Endothelial cell (in vitro differentiated cells): ENCODE results near the gene INAFM2. TPM values are rescaled to one million over a fixed set of nuclear protein-coding genes. Genes with fewer than 3 reads are reported as not detected.

Experiments
- DNase-seq: peaks from one replicate; pipeline ENCODE4 v3.0.0; 2021; ENCODE audit warnings: low spot score
- H3K27ac Mint-ChIP-seq: one replicate; pipeline ENCODE4 v1.8.0; 2021; ENCODE audit warnings: mixed read lengths, inconsistent platforms; ENCODE audit not compliant: unreplicated experiment
- H3K27me3 Mint-ChIP-seq: one replicate; pipeline ENCODE4 v1.8.0; 2021; ENCODE audit warnings: mild to moderate bottlenecking, moderate library complexity, mixed read lengths, inconsistent platforms; ENCODE audit not compliant: unreplicated experiment
- H3K36me3 Mint-ChIP-seq: one replicate; pipeline ENCODE4 v1.8.0; 2021; ENCODE audit warnings: mild to moderate bottlenecking, low read depth, mixed read lengths, inconsistent platforms; ENCODE audit not compliant: unreplicated experiment
- H3K4me1 Mint-ChIP-seq: one replicate; pipeline ENCODE4 v1.8.0; 2021; ENCODE audit warnings: mild to moderate bottlenecking, mixed read lengths, inconsistent platforms; ENCODE audit not compliant: unreplicated experiment
- H3K4me3 Mint-ChIP-seq: one replicate; pipeline ENCODE4 v1.8.0; 2021; ENCODE audit warnings: mild to moderate bottlenecking, mixed read lengths, inconsistent platforms; ENCODE audit not compliant: unreplicated experiment
- H3K9me3 Mint-ChIP-seq: one replicate; pipeline ENCODE4 v1.8.0; 2021; ENCODE audit warnings: mixed read lengths, inconsistent platforms; ENCODE audit not compliant: unreplicated experiment
- CTCF ChIP-seq: fragments of 200-600 bp; sonication (generic); IDR thresholded peaks from one replicate; pipeline ENCODE4 v1.5.0; 2021; ENCODE audit warnings: antibody characterized with exemption; ENCODE audit not compliant: unreplicated experiment
- total RNA-seq: library from RNA; stranded (reverse); fragmentation: NEBNext Ultra II Directional; extraction: Animal tissue kit (Norgen Biotek cat#: 25700); gene quantifications from one replicate; pipeline ENCODE4 v1.2.1, GENCODE V29; 2021; ENCODE audit not compliant: unreplicated experiment

The INAFM2 gene
- total RNA-seq, 1 donor from 2014 or later: 17.7 TPM

- Mint-ChIP-seq H3K4me1 (peaks cover 7% of the 10 kb centered on the region), H3K27me3 (peaks cover 20% of the 10 kb centered on the region)
Measured at GRCh38 chr15:40287505-40287904, 36.0 kb upstream of the INAFM2 start.

GRCh38 chr15:40287968-40288367 is 35.5 kb upstream of the INAFM2 start:
- H3K9me3 Mint-ChIP-seq: no peaks in the 10 kb centered on the region
- TF ChIP-seq CTCF: no peak
- no peak overlapping the region for H3K27ac Mint-ChIP-seq
- peaks cover 7% of the 10 kb centered on the region for H3K4me1 Mint-ChIP-seq
- H3K27me3 Mint-ChIP-seq: peaks cover 22% of the 10 kb centered on the region
- H3K4me3 Mint-ChIP-seq: no peak overlapping the region
- no peak for DNase-seq
- peaks cover 7% of the 10 kb centered on the region for H3K36me3 Mint-ChIP-seq

More at GRCh38 chr15:40287505-40287904, 36.0 kb upstream of the INAFM2 start:
- H3K27ac Mint-ChIP-seq: no peak overlapping the region
- TF ChIP-seq CTCF: no peak
- H3K4me3 Mint-ChIP-seq: no peak overlapping the region
- H3K9me3 Mint-ChIP-seq: no peaks in the 10 kb centered on the region
- H3K36me3 Mint-ChIP-seq: peaks cover 7% of the 10 kb centered on the region
- DNase-seq: no peak

- no peaks in the 10 kb centered on the region for H3K9me3 Mint-ChIP-seq
- DNase-seq: no peak
- H3K36me3 Mint-ChIP-seq: peaks cover 4% of the 10 kb centered on the region
- H3K27me3 Mint-ChIP-seq: peaks cover 16% of the 10 kb centered on the region
- H3K4me3 Mint-ChIP-seq: no peak overlapping the region
- no peak for TF ChIP-seq CTCF
- H3K27ac Mint-ChIP-seq: no peak overlapping the region
- peaks cover 11% of the 10 kb centered on the region for H3K4me1 Mint-ChIP-seq
Measured at GRCh38 chr15:40289140-40289775, 34.2 kb upstream of the INAFM2 start.

- Mint-ChIP-seq H3K27ac (no peak overlapping the region), H3K36me3 (peaks cover 3% of the 10 kb centered on the region), H3K4me1 (peaks cover 10% of the 10 kb centered on the region), H3K27me3 (peaks cover 12% of the 10 kb centered on the region), H3K9me3 (no peaks in the 10 kb centered on the region), H3K4me3 (no peak overlapping the region)
- TF ChIP-seq CTCF: no peak
- no peak for DNase-seq
Measured at GRCh38 chr15:40290545-40290917, 33.0 kb upstream of the INAFM2 start.

- Mint-ChIP-seq H3K4me1 (peaks cover 7% of the 10 kb centered on the region), H3K27me3 (peaks cover 13% of the 10 kb centered on the region)
Measured at GRCh38 chr15:40290918-40291574, 32.4 kb upstream of the INAFM2 start.

More at GRCh38 chr15:40290918-40291574, 32.4 kb upstream of the INAFM2 start:
- H3K36me3 Mint-ChIP-seq: peaks cover 3% of the 10 kb centered on the region
- H3K27ac Mint-ChIP-seq: no peak overlapping the region
- TF ChIP-seq CTCF: no peak
- no peak overlapping the region for H3K4me3 Mint-ChIP-seq
- no peaks in the 10 kb centered on the region for H3K9me3 Mint-ChIP-seq
- DNase-seq: peak; percentile 55
